Measurements from ENCODE around the gene CNOT9.

CNOT9 gene

GRCh38 chr2:218578272-218578877, 9.7 kb downstream of the CNOT9 start:
- TF ChIP-seq ZFX (IDR thresholded peaks at IDR 0.05; ENCODE audit: borderline replicate concordance): no peak
- no peak for TF ChIP-seq CTCF (IDR thresholded peaks at IDR 0.05)
- H3K27ac ChIP-seq: peak overlapping the region; percentile 30

- no peak overlapping the region for H3K27ac ChIP-seq
- TF ChIP-seq ZFX (IDR thresholded peaks at IDR 0.05; ENCODE audit: borderline replicate concordance) (no peak), CTCF (IDR thresholded peaks at IDR 0.05) (no peak)
Observed at GRCh38 chr2:218582076-218582475, 13.4 kb downstream of the CNOT9 start.

GRCh38 chr2:218583983-218584850, 15.6 kb downstream of the CNOT9 start:
- TF ChIP-seq CTCF (IDR thresholded peaks at IDR 0.05) (no peak), ZFX (IDR thresholded peaks at IDR 0.05; ENCODE audit: borderline replicate concordance) (no peak)
- H3K27ac ChIP-seq: no peak overlapping the region

- H3K27ac ChIP-seq: no peak overlapping the region
- TF ChIP-seq ZFX (IDR thresholded peaks at IDR 0.05; ENCODE audit: borderline replicate concordance) (no peak), CTCF (IDR thresholded peaks at IDR 0.05) (no peak)
Observed at GRCh38 chr2:218585541-218585940, 16.9 kb downstream of the CNOT9 start.

GRCh38 chr2:218605432-218605831, 36.8 kb downstream of the CNOT9 start:
- H3K27ac ChIP-seq: no peak overlapping the region
- no peak for TF ChIP-seq ZFX (IDR thresholded peaks at IDR 0.05; ENCODE audit: borderline replicate concordance)
- TF ChIP-seq CTCF (IDR thresholded peaks at IDR 0.05): no peak

GRCh38 chr2:218607436-218608115, 38.9 kb downstream of the CNOT9 start, which contains the start of gene PLCD4:
TSS of gene PLCD4 (plus strand) at chr2:218607899. CDS start at chr2:218615740, 7,841 bp downstream.
- H3K27ac ChIP-seq: no peak within 1 kb of the TSS
- TF ChIP-seq CTCF (IDR thresholded peaks at IDR 0.05): no peak
- no peak for TF ChIP-seq ZFX (IDR thresholded peaks at IDR 0.05; ENCODE audit: borderline replicate concordance)

All from 22Rv1 (cell line).